ENCODE data around the gene BRD1.
"Not testable (repeated sequence)": the region's sequence is repeated elsewhere in the genome, so short reads cannot be mapped to it uniquely, and the experiment has no call there.

Gene BRD1

GRCh38 chr22:49781886-49782285 is 45.8 kb downstream of the BRD1 start:
- not testable (repeated sequence) for DNase-seq

- no peak for DNase-seq
Measured at GRCh38 chr22:49781289-49781782, 46.3 kb downstream of the BRD1 start.

GRCh38 chr22:49780698-49781288 is 46.9 kb downstream of the BRD1 start:
- no peak for DNase-seq

GRCh38 chr22:49779853-49780697 is 47.6 kb downstream of the BRD1 start:
- no peak for DNase-seq

GRCh38 chr22:49779211-49779610 is 48.5 kb downstream of the BRD1 start:
- no peak for DNase-seq

- no peak for DNase-seq
Measured at GRCh38 chr22:49777569-49778249, 50.0 kb downstream of the BRD1 start.

- no peak for DNase-seq
Measured at GRCh38 chr22:49776891-49777290, 50.8 kb downstream of the BRD1 start.

- DNase-seq, result no peak
Measured at GRCh38 chr22:49775867-49776511, 51.7 kb downstream of the BRD1 start.

GRCh38 chr22:49775191-49775866 is 52.3 kb downstream of the BRD1 start:
- DNase-seq, result no peak

GRCh38 chr22:49774499-49775151 is 53.0 kb downstream of the BRD1 start:
- no peak for DNase-seq

- DNase-seq, result no peak
Measured at GRCh38 chr22:49774046-49774445, 53.6 kb downstream of the BRD1 start.

GRCh38 chr22:49773531-49773930 is 54.1 kb downstream of the BRD1 start:
- no peak for DNase-seq

GRCh38 chr22:49772692-49773091 is 55.0 kb downstream of the BRD1 start:
- DNase-seq, result no peak

GRCh38 chr22:49771266-49772065 is 56.2 kb downstream of the BRD1 start:
- no peak for DNase-seq

- DNase-seq, result no peak
Measured at GRCh38 chr22:49770547-49771265, 57.0 kb downstream of the BRD1 start.

- DNase-seq, result no peak
Measured at GRCh38 chr22:49769691-49770546, 57.8 kb downstream of the BRD1 start.

- DNase-seq, result no peak
Measured at GRCh38 chr22:49768951-49769690, 58.6 kb downstream of the BRD1 start.

GRCh38 chr22:49768077-49768910 is 59.4 kb downstream of the BRD1 start:
- no peak for DNase-seq
